Adrenal gland (tissue), 5 donors: Measurements from ENCODE around the gene KLK2.

Source experiments
- CTCF ChIP-seq, 6 experiments: fragments of 450-650 bp in 4 of 6; fragments of 200-600 bp in 2 of 6; sonication (generic) in 1 of 6; IDR thresholded peaks; 1 replicate in 5 of 6; 2 replicates in 1 of 6; pipeline versions ENCODE4 v1.5.1 to v1.8.0; 2016 to 2021; ENCODE audit warnings: antibody characterized with exemption in 6 of 6, mild to moderate bottlenecking in 2 of 6, moderate library complexity in 1 of 6
- POLR2A ChIP-seq, 2 donors: fragments of 450-650 bp; IDR thresholded peaks; one replicate each; pipeline ENCODE4 v1.6.1; 2017; ENCODE audit warnings: antibody characterized with exemption in 2 of 2, mild to moderate bottlenecking in 2 of 2, moderate library complexity in 1 of 2
- donor health status: DM: no; HTN: no; CAD: no.

GRCh38 chr19:50836543-50837195, 36.6 kb upstream of the KLK2 start:
- TF ChIP-seq CTCF (IDR thresholded peaks at IDR 0.05) = no peak
- TF ChIP-seq POLR2A (IDR thresholded peaks at IDR 0.05) = no peak
